ENCODE data around the gene CDK14. TPM values are rescaled to one million over a fixed set of nuclear protein-coding genes. Genes with fewer than 3 reads are reported as not detected.

CDK14 gene
- total and polyA plus RNA-seq, 2 donors (not counting 3 experiments of a cell fraction or from before 2014, with no cell fraction given) = 5.5 to 34.2 TPM

- H3K27ac ChIP-seq (ENCODE audit: insufficient read depth, low read depth, low read length) = no peak overlapping the region
- no peak overlapping the region for H3K4me2 ChIP-seq (ENCODE audit: insufficient read depth, low read length)
- H3K27me3 ChIP-seq (ENCODE audit: control insufficient read depth in 2 of 2, insufficient read depth in 2 of 2, low read length in 2 of 2) = no peaks in the 10 kb centered on the region
- FAIRE-seq = no peak
- ChIA-PET POLR2A (no interaction called here), CTCF (interaction anchor here (1.2 to 2.4 kb wide), 3 partner anchors 11 to 796 kb away, joined by 3 to 12 read pairs (median 5); partner anchors contain the start of gene MTERF1)
- H3K79me2 ChIP-seq (ENCODE audit: control insufficient read depth, insufficient read depth, low read length) = no peaks in the 10 kb centered on the region
- H2AFZ ChIP-seq (ENCODE audit: low read depth, low read length) = no peak overlapping the region
- H4K20me1 ChIP-seq (replicated peaks; ENCODE audit: control insufficient read depth, extremely low read depth, insufficient read depth, low read length) = no peaks in the 10 kb centered on the region
- DNase-seq (ENCODE audit: low read depth, low spot score) = peak; percentile 42
- H3K4me3 ChIP-seq (replicated peaks in 1 of 3; ENCODE audit: insufficient read depth in 1 of 3, low read depth in 1 of 3, low read length in 3 of 3) = no peak overlapping the region
- intact Hi-C loops (cut with micrococcal nuclease) (loop anchor here (1.0 to 10.0 kb wide), 5 partner anchors 341 to 963 kb away; partner anchors contain the start of gene MTERF1), dilution Hi-C loops (cut with MboI; ENCODE audit: extremely low pct_ligation_motif_present, low sequenced_read_pairs) (no loop called here)
- H3K4me1 ChIP-seq (ENCODE audit: control insufficient read depth, extremely low read depth, insufficient read depth, low read length) = no peaks in the 10 kb centered on the region
- no TSS peak for BruUV-seq (replicated peaks)
- no peaks in the 10 kb centered on the region for H3K36me3 ChIP-seq (ENCODE audit: control insufficient read depth in 2 of 2, extremely low read depth in 1 of 2, insufficient read depth in 2 of 2, low read length in 2 of 2)
- H3K9me3 ChIP-seq (replicated peaks; ENCODE audit: control insufficient read depth, insufficient read depth, low read length) = no peaks in the 10 kb centered on the region
- no peaks in the 10 kb centered on the region for H3K9me1 ChIP-seq (replicated peaks; ENCODE audit: control insufficient read depth, extremely low read depth, insufficient read depth, low read length)
- no peak overlapping the region for H3K9ac ChIP-seq (replicated peaks; ENCODE audit: extremely low read depth, insufficient read depth, low read length)
- no peak for TF ChIP-seq GATA2 (IDR thresholded peaks at IDR 0.05; ENCODE audit: insufficient read depth, insufficient read length, low read depth, low read length)
- no peak for TF ChIP-seq JUN (IDR thresholded peaks at IDR 0.05; ENCODE audit: borderline replicate concordance, insufficient read depth, insufficient read length, low read depth)
- no peak for TF ChIP-seq POLR2A (IDR thresholded peaks at IDR 0.05; ENCODE audit: low read depth, low read length)
- TF ChIP-seq CTCF (IDR thresholded peaks at IDR 0.05; ENCODE audit: extremely low read depth in 1 of 2, insufficient read depth in 1 of 2, low read depth in 1 of 2, low read length in 2 of 2) = no peak
- no peak for TF ChIP-seq EZH2 (IDR thresholded peaks at IDR 0.05; ENCODE audit: borderline replicate concordance, low read depth, low read length, severe bottlenecking)
- TF ChIP-seq POLR2AphosphoS5 (IDR thresholded peaks at IDR 0.05; ENCODE audit: insufficient read depth, low read depth, low read length) = no peak
Observed at GRCh38 chr7:91083855-91084644, 487.9 kb downstream of the CDK14 start.
